ENCODE results near the gene ST6GALNAC4.

DNA sequence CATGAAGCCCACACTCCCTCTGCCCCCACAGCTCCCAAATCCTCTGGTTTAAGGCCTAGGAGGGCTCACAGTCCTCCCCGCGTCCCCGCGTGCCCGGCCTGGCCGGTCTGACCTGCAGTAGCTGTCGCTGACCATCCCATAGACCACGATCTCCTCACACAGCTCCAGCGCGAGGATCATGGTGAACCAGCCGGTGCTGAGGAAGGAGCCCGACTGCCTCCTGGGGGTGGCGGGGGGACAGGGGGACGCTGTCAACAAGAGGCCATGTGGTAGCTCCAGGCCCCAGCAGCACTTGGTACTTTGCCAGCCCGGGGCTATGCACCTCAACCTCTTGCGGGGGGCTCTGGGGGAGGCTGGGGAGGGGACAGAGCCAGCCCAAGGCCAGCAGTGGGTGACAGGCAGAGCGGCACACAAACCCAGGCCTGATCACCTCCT is 7.0 kb downstream of the ST6GALNAC4 start:
- TF ChIP-seq, protein P1, sequence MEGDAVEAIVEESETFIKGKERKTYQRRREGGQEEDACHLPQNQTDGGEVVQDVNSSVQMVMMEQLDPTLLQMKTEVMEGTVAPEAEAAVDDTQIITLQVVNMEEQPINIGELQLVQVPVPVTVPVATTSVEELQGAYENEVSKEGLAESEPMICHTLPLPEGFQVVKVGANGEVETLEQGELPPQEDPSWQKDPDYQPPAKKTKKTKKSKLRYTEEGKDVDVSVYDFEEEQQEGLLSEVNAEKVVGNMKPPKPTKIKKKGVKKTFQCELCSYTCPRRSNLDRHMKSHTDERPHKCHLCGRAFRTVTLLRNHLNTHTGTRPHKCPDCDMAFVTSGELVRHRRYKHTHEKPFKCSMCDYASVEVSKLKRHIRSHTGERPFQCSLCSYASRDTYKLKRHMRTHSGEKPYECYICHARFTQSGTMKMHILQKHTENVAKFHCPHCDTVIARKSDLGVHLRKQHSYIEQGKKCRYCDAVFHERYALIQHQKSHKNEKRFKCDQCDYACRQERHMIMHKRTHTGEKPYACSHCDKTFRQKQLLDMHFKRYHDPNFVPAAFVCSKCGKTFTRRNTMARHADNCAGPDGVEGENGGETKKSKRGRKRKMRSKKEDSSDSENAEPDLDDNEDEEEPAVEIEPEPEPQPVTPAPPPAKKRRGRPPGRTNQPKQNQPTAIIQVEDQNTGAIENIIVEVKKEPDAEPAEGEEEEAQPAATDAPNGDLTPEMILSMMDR (IDR thresholded peaks at IDR 0.05 in 2 of 3, conservative IDR thresholded peaks at IDR 0.05 in 1 of 3; ENCODE audit: insufficient read depth in 2 of 3, low read depth in 1 of 3, low read length in 3 of 3): no peak
- TF ChIP-seq TAF1 (IDR thresholded peaks at IDR 0.05; ENCODE audit: control insufficient read depth, extremely low read depth, insufficient read depth, low read length, severe bottlenecking) (no peak), TAF7 (tag; IDR thresholded peaks at IDR 0.05) (no peak), POLR2AphosphoS5 (IDR thresholded peaks at IDR 0.05; ENCODE audit: control insufficient read depth, insufficient read depth, low read depth, low read length) (no peak), TRIM28 (IDR thresholded peaks at IDR 0.05) (no peak)
